H1 (cell line): ENCODE measurements around the gene MTCH1. TPM values are rescaled to one million over a fixed set of nuclear protein-coding genes. Genes with fewer than 3 reads are reported as not detected.

Experiments used
- CTCF ChIA-PET: fragments of 300-600 bp; sonication (Branson Sonifier 250); formaldehyde crosslinking; loops from one replicate; lab custom pipeline; 2021; ENCODE audit not compliant: partially characterized antibody; lab: Charles Lee
- POLR2A ChIA-PET: fragments of 300-600 bp; sonication (Branson Sonifier 250); formaldehyde crosslinking; loops from one replicate; lab custom pipeline; 2021; ENCODE audit warnings: inconsistent platforms; ENCODE audit not compliant: partially characterized antibody; lab: Charles Lee
- DNase-seq, 2 experiments: peaks; one replicate each; pipeline versions ENCODE4 v3.0.0 to v3.0.0-alpha.2; 2010 to 2022; ENCODE audit warnings: low spot score in 2 of 2, low read depth in 1 of 2, mixed read lengths in 1 of 2
- FAIRE-seq: peaks from 2 replicates; lab custom pipeline; 2011; peaks lifted over from hg19 to GRCh38; lab: Jason Lieb, UNC
- H2AFZ ChIP-seq: 2 replicates; pipeline ENCODE4 v1.8.1; 2012; ENCODE audit warnings: low read length, inconsistent platforms
- H2AK5ac ChIP-seq: 2 replicates; pipeline ENCODE4 v1.6.1; 2013; ENCODE audit warnings: low read depth, low read length
- H2BK120ac ChIP-seq: replicated peaks from 2 replicates; pipeline ENCODE3; 2013; ENCODE audit warnings: low read depth, low read length, inconsistent platforms
- H2BK12ac ChIP-seq: 2 replicates; pipeline ENCODE4 v1.6.1; 2013; ENCODE audit warnings: low read depth, low read length
- H2BK15ac ChIP-seq: 2 replicates; pipeline ENCODE4 v1.6.1; 2013; ENCODE audit warnings: low read length
- H2BK20ac ChIP-seq: 2 replicates; pipeline ENCODE4 v1.6.1; 2013; ENCODE audit warnings: low read length
- H2BK5ac ChIP-seq: 2 replicates; pipeline ENCODE4 v1.6.1; 2013; ENCODE audit warnings: low read depth, low read length
- H3K14ac ChIP-seq: 2 replicates; pipeline ENCODE4 v1.6.1; 2013; ENCODE audit warnings: inconsistent platforms; ENCODE audit not compliant: insufficient read length
- H3K18ac ChIP-seq: 2 replicates; pipeline ENCODE4 v1.6.1; 2013; ENCODE audit warnings: low read length; ENCODE audit errors: extremely low read depth
- H3K23ac ChIP-seq: 2 replicates; pipeline ENCODE4 v1.6.1; 2013; ENCODE audit warnings: inconsistent platforms; ENCODE audit not compliant: insufficient read length
- H3K23me2 ChIP-seq: 2 replicates; pipeline ENCODE4 v1.6.1; 2013; ENCODE audit warnings: low read depth, low read length
- H3K27ac ChIP-seq: 2 replicates; pipeline ENCODE4 v1.6.1; 2011; ENCODE audit warnings: low read depth, low read length, inconsistent platforms
- H3K27me3 ChIP-seq, 4 experiments: replicated peaks in 1 of 4; 1 replicate in 1 of 4; 2 replicates in 3 of 4; pipeline versions ENCODE4 v1.6.1 to v1.8.1; 2011 to 2013; ENCODE audit warnings: low read length in 3 of 4, mild to moderate bottlenecking in 3 of 4, inconsistent platforms in 2 of 4, mixed read lengths in 2 of 4, moderate library complexity in 1 of 4; ENCODE audit not compliant: control insufficient read depth in 3 of 4, insufficient read depth in 3 of 4; ENCODE audit errors: extremely low read depth in 1 of 4
- H3K36me3 ChIP-seq, 4 experiments: 2 replicates each; pipeline versions ENCODE4 v1.6.1 to v1.8.1; 2011 to 2013; ENCODE audit warnings: mild to moderate bottlenecking in 4 of 4, low read length in 3 of 4, moderate library complexity in 2 of 4, control low read depth in 1 of 4, inconsistent platforms in 1 of 4; ENCODE audit not compliant: insufficient read depth in 4 of 4, control insufficient read depth in 2 of 4
- H3K4ac ChIP-seq: replicated peaks from 2 replicates; pipeline ENCODE3; 2013; ENCODE audit warnings: low read length, low read depth, mixed read lengths, inconsistent platforms; ENCODE audit not compliant: insufficient read length
- H3K4me1 ChIP-seq, 4 experiments: replicated peaks in 1 of 4; 1 replicate in 1 of 4; 2 replicates in 3 of 4; pipeline versions ENCODE4 v1.6.1 to v1.8.1; 2011 to 2013; ENCODE audit warnings: low read length in 3 of 4, inconsistent platforms in 2 of 4, mixed read lengths in 1 of 4; ENCODE audit not compliant: insufficient read depth in 4 of 4, control insufficient read depth in 3 of 4
- H3K4me2 ChIP-seq, 2 experiments: 2 replicates each; pipeline versions ENCODE4 v1.6.1 to v1.8.1; 2011 to 2013; ENCODE audit warnings: low read depth in 2 of 2, low read length in 2 of 2, control low read depth in 1 of 2, inconsistent platforms in 1 of 2, mild to moderate bottlenecking in 1 of 2; ENCODE audit not compliant: insufficient read depth in 1 of 2
- H3K4me3 ChIP-seq, 4 experiments: fragments of 200-600, 300-600 bp in 1 of 4; sonication (generic), shearing (Covaris generic), sonication (Bioruptor Twin) in 1 of 4; 2 replicates each; pipeline versions ENCODE4 v1.5.1 to v1.8.1; 2011 to 2016; ENCODE audit warnings: low read length in 4 of 4, low read depth in 3 of 4, control low read depth in 2 of 4, inconsistent platforms in 2 of 4, mild to moderate bottlenecking in 2 of 4, mixed read lengths in 1 of 4, moderate library complexity in 1 of 4; ENCODE audit not compliant: insufficient read depth in 2 of 4; ENCODE audit errors: extremely low read depth in 1 of 4
- H3K56ac ChIP-seq: replicated peaks from 2 replicates; pipeline ENCODE3; 2013; ENCODE audit warnings: low read depth, mild to moderate bottlenecking, mixed read lengths, low read length, inconsistent platforms; ENCODE audit not compliant: insufficient read length
- H3K79me1 ChIP-seq: 2 replicates; pipeline ENCODE4 v1.6.1; 2013; ENCODE audit warnings: low read depth, low read length, control low read depth
- H3K79me2 ChIP-seq, 2 experiments: 2 replicates each; pipeline versions ENCODE4 v1.6.1 to v1.8.1; 2012 to 2013; ENCODE audit warnings: low read length in 2 of 2, mild to moderate bottlenecking in 2 of 2, inconsistent platforms in 1 of 2; ENCODE audit not compliant: insufficient read depth in 2 of 2, control insufficient read depth in 1 of 2
- H3K9ac ChIP-seq, 4 experiments: replicated peaks in 1 of 4; 1 replicate in 1 of 4; 2 replicates in 3 of 4; pipeline versions ENCODE4 v1.6.1 to v1.8.1; 2011 to 2013; ENCODE audit warnings: low read depth in 3 of 4, low read length in 3 of 4, control low read depth in 2 of 4, mild to moderate bottlenecking in 2 of 4, moderate library complexity in 2 of 4, inconsistent platforms in 1 of 4; ENCODE audit errors: extremely low read depth in 1 of 4
- H3K9me3 ChIP-seq, 2 experiments: 2 replicates each; pipeline versions ENCODE4 v1.6.1 to v1.8.1; 2012 to 2013; ENCODE audit warnings: mild to moderate bottlenecking in 2 of 2, moderate library complexity in 2 of 2, control low read depth in 1 of 2, inconsistent platforms in 1 of 2, low read depth in 1 of 2, low read length in 1 of 2, mixed read lengths in 1 of 2; ENCODE audit not compliant: insufficient read depth in 2 of 2
- H4K20me1 ChIP-seq, 2 experiments: replicated peaks in 1 of 2; 2 replicates each; pipeline versions ENCODE3 to v1.8.1; 2011 to 2013; ENCODE audit warnings: inconsistent platforms in 2 of 2, low read length in 2 of 2, mild to moderate bottlenecking in 1 of 2; ENCODE audit not compliant: insufficient read depth in 2 of 2, control insufficient read depth in 1 of 2
- H4K5ac ChIP-seq: 2 replicates; pipeline ENCODE4 v1.6.1; 2013; ENCODE audit warnings: low read length, low read depth, mixed read lengths, inconsistent platforms; ENCODE audit not compliant: insufficient read length
- H4K8ac ChIP-seq: 2 replicates; pipeline ENCODE4 v1.8.0; 2013; ENCODE audit warnings: mild to moderate bottlenecking, moderate library complexity, low read length, inconsistent platforms; ENCODE audit not compliant: insufficient read depth; ENCODE audit errors: extremely low read depth
- H4K91ac ChIP-seq: replicated peaks from 2 replicates; pipeline ENCODE3; 2013; ENCODE audit warnings: low read length, mixed read lengths, inconsistent platforms; ENCODE audit not compliant: insufficient read length
- BACH1 ChIP-seq: IDR thresholded peaks from 2 replicates; pipeline ENCODE4 v1.6.1; 2012; ENCODE audit warnings: low read length, improper control_type of control experiment
- BRCA1 ChIP-seq: IDR thresholded peaks from 2 replicates; pipeline ENCODE4 v1.6.1; 2012; ENCODE audit warnings: low read depth, low read length, improper control_type of control experiment
- CBX8 ChIP-seq: fragments of 300-800, 300-1000 bp; sonication (generic); IDR thresholded peaks from 2 replicates; pipeline ENCODE4 v1.7.1; 2016; ENCODE audit warnings: low read depth, low read length, borderline replicate concordance
- CEBPB ChIP-seq: IDR thresholded peaks from 2 replicates; pipeline ENCODE4 v1.6.1; 2012; ENCODE audit warnings: low read depth, low read length
- GABPA ChIP-seq: IDR thresholded peaks from 2 replicates; pipeline ENCODE4 v1.6.1; 2011; ENCODE audit warnings: mild to moderate bottlenecking, low read length, moderate library complexity, borderline replicate concordance; ENCODE audit not compliant: insufficient read depth
- HDAC6 ChIP-seq: IDR thresholded peaks from one replicate; pipeline ENCODE4 v1.7.1; 2012; ENCODE audit warnings: low read depth, mild to moderate bottlenecking, inconsistent platforms, low read length, moderate library complexity
- JUND ChIP-seq: IDR thresholded peaks from 2 replicates; pipeline ENCODE4 v1.6.1; 2011; ENCODE audit warnings: mild to moderate bottlenecking, improper control_type of control experiment, low read length
- SAP30 ChIP-seq: fragments of 300-600 bp; sonication (generic); IDR thresholded peaks from 2 replicates; pipeline ENCODE4 v1.7.1; 2012; ENCODE audit warnings: low read length, moderate library complexity, mild to moderate bottlenecking, inconsistent platforms; ENCODE audit not compliant: insufficient read depth, insufficient replicate concordance
- SIN3A ChIP-seq, 2 experiments: IDR thresholded peaks in 1 of 2; conservative IDR thresholded peaks in 1 of 2; 2 replicates each; pipeline ENCODE4 v1.6.1; 2011 to 2012; ENCODE audit warnings: low read length in 2 of 2, improper control_type of control experiment in 1 of 2, low read depth in 1 of 2, mild to moderate bottlenecking in 1 of 2
- SP2 ChIP-seq: IDR thresholded peaks from 2 replicates; pipeline ENCODE4 v1.6.1; 2012; ENCODE audit warnings: mild to moderate bottlenecking, low read length, inconsistent platforms
- TAF1 ChIP-seq: IDR thresholded peaks from 2 replicates; pipeline ENCODE4 v1.6.1; 2011; ENCODE audit warnings: mild to moderate bottlenecking, low read depth, low read length
- USF2 ChIP-seq: IDR thresholded peaks from 2 replicates; pipeline ENCODE4 v1.6.1; 2011; ENCODE audit warnings: low read length, improper control_type of control experiment
- WGBS, 2 experiments: shearing (Covaris generic) in 1 of 2; methylation state at CpG; one replicate each; pipeline versions ENCODE4 v1.1.6 to v1.1.7; 2013 to 2015; ENCODE audit warnings: low lambda C conversion rate in 2 of 2, mixed read lengths in 2 of 2, inconsistent platforms in 1 of 2, low coverage in 1 of 2, missing lambda C conversion rate in 1 of 2; ENCODE audit not compliant: insufficient replicate concordance in 2 of 2, insufficient coverage in 1 of 2, insufficient read length in 1 of 2; ENCODE audit errors: extremely low coverage in 1 of 2, missing lambda C conversion rate in 1 of 2; 5-methylcytosine and 5-hydroxymethylcytosine counted together
- polyA plus RNA-seq, 7 experiments: library from polyadenylated mRNA; depleted of rRNA in 3 of 7; stranded (reverse) in 5 of 7; unstranded in 2 of 7; fragments of >200 nt in 5 of 7; fragments of 200-250 nt in 2 of 7; gene quantifications; 1 replicate in 5 of 7; 2 replicates in 1 of 7; 4 replicates in 1 of 7; pipeline versions ENCODE4 v1.2.1 to v1.2.3, GENCODE V29; 2011 to 2013; ENCODE audit warnings: missing spikeins in 2 of 7, mixed read lengths in 2 of 7
- total RNA-seq: library from RNA; stranded (reverse); fragmentation: NEBNext Ultra II Directional; extraction: Animal tissue kit (Norgen Biotek cat#: 25700); gene quantifications from 2 replicates; pipeline ENCODE4 v1.2.1, GENCODE V29; 2021

MTCH1 gene
- total and polyA plus RNA-seq, 2 of the 8 experiments (the other 6 are each of a cell fraction or from before 2014, with no cell fraction given) = 169 to 214 TPM

GRCh38 chr6:36968266-36968977, 17.6 kb downstream of the MTCH1 start:
- Histone ChIP-seq H2AFZ (no peak overlapping the region), H3K36me3 (peaks cover 35 to 58% (median 53%) of the 10 kb centered on the region in 4 experiments), H3K23me2 (no peaks in the 10 kb centered on the region), H3K27ac (no peak overlapping the region), H2BK15ac (no peak overlapping the region), H2BK12ac (no peak overlapping the region), H3K9me3 (no peaks in the 10 kb centered on the region), H3K27me3 (no peaks in the 10 kb centered on the region), H4K91ac (no peak overlapping the region), H3K4ac (no peak overlapping the region), H3K14ac (no peak overlapping the region), H3K9ac (no peak overlapping the region), H2BK120ac (no peak overlapping the region), H3K4me1 (peaks cover 0 to 3% (median 2%) of the 10 kb centered on the region in 4 experiments; a peak in 3 of 7 replicates), H3K23ac (no peak overlapping the region), H3K79me2 (no peaks in the 10 kb centered on the region), H2BK20ac (no peak overlapping the region), H3K4me3 (no peak overlapping the region), H3K56ac (no peak overlapping the region), H2BK5ac (no peak overlapping the region), H3K18ac (no peak overlapping the region), H4K8ac (no peak overlapping the region), H3K4me2 (no peak overlapping the region), H4K5ac (no peak overlapping the region), H2AK5ac (no peak overlapping the region), H4K20me1 (peaks cover 3 to 6% of the 10 kb centered on the region in 2 experiments), H3K79me1 (no peaks in the 10 kb centered on the region; the same call in 1 of the 2 replicates)
- DNase-seq (no peak), FAIRE-seq (no peak)
- CTCF ChIA-PET = interaction anchor here (2.0 kb wide), 1 partner anchor 9 kb away, joined by 9 read pairs; no protein-coding TSS in a partner anchor
- WGBS, 2 experiments = 86% methylated on average over 16 of the region's 16 CpGs; no CpG with 5 or more reads in 1 of the 2 experiments
- POLR2A ChIA-PET = interaction anchor here (1.5 kb wide), 1 partner anchor 12 kb away, joined by 3 read pairs; no protein-coding TSS in a partner anchor
- no peak for TF ChIP-seq SP2
- no peak for TF ChIP-seq CEBPB
- TF ChIP-seq BRCA1 = no peak
- TF ChIP-seq SIN3A (conservative IDR thresholded peaks at IDR 0.05 in 1 of 2, IDR thresholded peaks at IDR 0.05 in 1 of 2; ENCODE audit: low read depth in 1 of 2, low read length in 2 of 2) = no peak
- no peak for TF ChIP-seq JUND
- no peak for TF ChIP-seq BACH1
- TF ChIP-seq SAP30 = no peak
- TF ChIP-seq HDAC6 = no peak
- no peak for TF ChIP-seq TAF1
- TF ChIP-seq GABPA = no peak
- no peak for TF ChIP-seq CBX8
- no peak for TF ChIP-seq USF2
